GM23338 (cell line): ENCODE data around the gene KRTAP5-10. TPM values are rescaled to one million over a fixed set of nuclear protein-coding genes. Genes with fewer than 3 reads are reported as not detected.

Experiments
- ATAC-seq: fragments of 200-7000 bp; cut with Tn5 transposase; 3 replicates; pipeline ENCODE4 v1.9.1; 2020
- DNase-seq: peaks from one replicate; pipeline ENCODE4 v3.0.0-alpha.2; 2015; ENCODE audit warnings: low spot score
- H2AFZ ChIP-seq: fragments of 200-600 bp; sonication (generic); 2 replicates; pipeline ENCODE4 v1.8.0; 2016; ENCODE audit warnings: antibody characterized with exemption, mild to moderate bottlenecking, moderate library complexity
- H3F3A ChIP-seq: fragments of 200-600 bp; sonication (generic); replicated peaks from 2 replicates; pipeline ENCODE4 v1.8.0; 2017; ENCODE audit warnings: antibody characterized with exemption, mixed run types, low read depth
- H3K27ac ChIP-seq: fragments of 200-600 bp; sonication (generic); 2 replicates; pipeline ENCODE4 v1.6.1; 2016; ENCODE audit warnings: low read depth
- H3K27me3 ChIP-seq: fragments of 200-600 bp; sonication (generic); 2 replicates; pipeline ENCODE4 v1.8.0; 2016; ENCODE audit warnings: mild to moderate bottlenecking, mixed run types, moderate library complexity; ENCODE audit not compliant: insufficient read depth
- H3K36me3 ChIP-seq: fragments of 200-600 bp; sonication (generic); 2 replicates; pipeline ENCODE4 v1.8.0; 2016; ENCODE audit warnings: mild to moderate bottlenecking; ENCODE audit not compliant: insufficient read depth
- H3K4me1 ChIP-seq: fragments of 200-600 bp; sonication (generic); 2 replicates; pipeline ENCODE4 v1.8.0; 2016; ENCODE audit warnings: mild to moderate bottlenecking, moderate library complexity; ENCODE audit not compliant: insufficient read depth
- H3K4me2 ChIP-seq: fragments of 200-600 bp; sonication (generic); 2 replicates; pipeline ENCODE4 v1.7.1; 2017; ENCODE audit warnings: mixed run types
- H3K4me3 ChIP-seq: fragments of 200-600 bp; sonication (generic); 2 replicates; pipeline ENCODE4 v1.6.1; 2016; ENCODE audit warnings: mixed run types
- H3K79me2 ChIP-seq: fragments of 200-600 bp; sonication (generic); replicated peaks from 2 replicates; pipeline ENCODE4 v1.8.0; 2017; ENCODE audit warnings: mild to moderate bottlenecking; ENCODE audit not compliant: insufficient read depth
- H3K9me2 ChIP-seq: fragments of 200-600 bp; sonication (generic); 2 replicates; pipeline ENCODE4 v1.8.0; 2017; ENCODE audit not compliant: insufficient read depth
- H4K20me1 ChIP-seq: fragments of 200-600 bp; sonication (generic); replicated peaks from 2 replicates; pipeline ENCODE4 v1.8.0; 2017; ENCODE audit warnings: mild to moderate bottlenecking; ENCODE audit not compliant: insufficient read depth
- H3K27ac Mint-ChIP-seq: 2 replicates; pipeline ENCODE4 v1.8.0; 2020; ENCODE audit warnings: inconsistent platforms, mild to moderate bottlenecking, moderate library complexity, mixed read lengths
- H3K27me3 Mint-ChIP-seq: 3 replicates; pipeline ENCODE4 v1.8.0; 2022; ENCODE audit warnings: low read depth, mild to moderate bottlenecking, moderate library complexity, mixed read lengths, inconsistent platforms; ENCODE audit not compliant: insufficient read depth, poor library complexity
- H3K36me3 Mint-ChIP-seq: 3 replicates; pipeline ENCODE4 v1.8.0; 2021; ENCODE audit warnings: low read depth, mild to moderate bottlenecking, inconsistent platforms, moderate library complexity, mixed read lengths
- H3K4me1 Mint-ChIP-seq: 3 replicates; pipeline ENCODE4 v1.8.0; 2020; ENCODE audit warnings: mild to moderate bottlenecking, inconsistent platforms, mixed read lengths
- H3K4me3 Mint-ChIP-seq: 3 replicates; pipeline ENCODE4 v1.8.0; 2021; ENCODE audit warnings: moderate library complexity, mild to moderate bottlenecking, inconsistent platforms, mixed read lengths
- H3K9me3 Mint-ChIP-seq: 3 replicates; pipeline ENCODE4 v1.8.0; 2020; ENCODE audit warnings: moderate library complexity, mild to moderate bottlenecking, inconsistent platforms, mixed read lengths
- CREB1 ChIP-seq: fragments of 250-450 bp; sonication (Bioruptor Pico); IDR thresholded peaks from 2 replicates; pipeline ENCODE4 v1.5.0; 2020; ENCODE audit warnings: low read depth, mild to moderate bottlenecking, moderate library complexity
- ETS1 ChIP-seq: IDR thresholded peaks from 2 replicates; pipeline ENCODE4 v1.6.1; 2016; ENCODE audit warnings: antibody characterized with exemption
- EZH2 ChIP-seq: fragments of 200-600 bp; sonication (generic); IDR thresholded peaks from one replicate; pipeline ENCODE4 v1.8.0; 2017; ENCODE audit warnings: antibody characterized with exemption, mild to moderate bottlenecking, low read depth; ENCODE audit not compliant: unreplicated experiment
- EZH2phosphoT487 ChIP-seq: fragments of 200-600 bp; sonication (generic); IDR thresholded peaks from one replicate; pipeline ENCODE4 v1.8.1; 2018; ENCODE audit warnings: antibody characterized with exemption; ENCODE audit not compliant: unreplicated experiment
- JUNB ChIP-seq: IDR thresholded peaks from one replicate; pipeline ENCODE4 v1.6.1; 2016; ENCODE audit warnings: antibody characterized with exemption; ENCODE audit not compliant: unreplicated experiment
- NANOG ChIP-seq: IDR thresholded peaks from 2 replicates; pipeline ENCODE4 v1.6.1; 2016; ENCODE audit warnings: antibody characterized with exemption, borderline replicate concordance
- POLR2AphosphoS5 ChIP-seq: IDR thresholded peaks from 2 replicates; pipeline ENCODE4 v1.6.1; 2016; ENCODE audit warnings: antibody characterized with exemption, low read depth
- REST ChIP-seq: IDR thresholded peaks from one replicate; pipeline ENCODE4 v1.6.1; 2018; ENCODE audit warnings: antibody characterized with exemption; ENCODE audit not compliant: unreplicated experiment
- STAT1 ChIP-seq: IDR thresholded peaks from one replicate; pipeline ENCODE4 v1.6.1; 2016; ENCODE audit warnings: antibody characterized with exemption; ENCODE audit not compliant: unreplicated experiment
- ZNF114 ChIP-seq: fragments of 250-450 bp; sonication (Bioruptor Pico); IDR thresholded peaks from 2 replicates; pipeline ENCODE4 v1.5.0; 2020; ENCODE audit warnings: mild to moderate bottlenecking, moderate library complexity
- ZNF331 ChIP-seq: fragments of 250-450 bp; sonication (Bioruptor Pico); IDR thresholded peaks from 2 replicates; pipeline ENCODE4 v1.5.0; 2020; ENCODE audit warnings: low read depth, mild to moderate bottlenecking, moderate library complexity
- ZNF462 ChIP-seq: fragments of 250-450 bp; sonication (Bioruptor Pico); IDR thresholded peaks from 2 replicates; pipeline ENCODE4 v1.5.0; 2020; ENCODE audit warnings: mild to moderate bottlenecking, moderate library complexity
- polyA plus RNA-seq: library from polyadenylated mRNA; unstranded; fragments of >200 nt; fragmentation: Nextera tagmentation; extraction: Ambion mirVana; gene quantifications from 2 replicates; pipeline ENCODE4 v1.2.1, GENCODE V29; 2016
- total RNA-seq: library from RNA; depleted of rRNA; stranded (reverse); fragments of >200 nt; shearing (Covaris generic); gene quantifications from 2 replicates; pipeline ENCODE4 v1.2.3, GENCODE V29; 2014
- TF ChIP-seq, protein P1 (sequence below), 2 experiments: fragments of 200-600 bp in 1 of 2; sonication (generic) in 1 of 2; conservative IDR thresholded peaks; 2 replicates each; pipeline versions ENCODE4 v1.5.1 to v1.6.1; 2016 to 2017; ENCODE audit warnings: antibody characterized with exemption in 2 of 2, low read depth in 2 of 2, mild to moderate bottlenecking in 2 of 2, moderate library complexity in 1 of 2

The KRTAP5-10 gene
- total and polyA plus RNA-seq, 2 experiments from 2014 or later, result not detected

DNA sequence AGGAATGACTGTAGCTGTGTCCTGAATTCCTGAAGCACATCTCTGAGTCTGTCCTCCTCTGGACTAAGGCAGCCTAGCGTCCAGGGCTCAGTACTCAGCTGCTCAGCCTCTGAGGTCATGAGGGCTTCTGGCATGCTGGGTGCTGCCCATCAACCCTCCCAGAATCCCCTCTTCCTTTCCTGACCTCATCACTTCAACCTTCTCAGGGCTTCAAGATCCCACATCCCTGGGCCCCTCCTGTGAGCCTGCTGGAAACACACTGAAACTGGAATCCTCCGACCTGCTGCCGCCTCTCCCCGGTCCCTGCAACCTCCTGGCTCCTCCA, 26.7 kb upstream of the KRTAP5-10 start:
- Mint-ChIP-seq H3K36me3 (peaks cover 8% of the 10 kb centered on the region; the same call in 1 of the 3 replicates), H3K4me1 (no peaks in the 10 kb centered on the region; the same call in 2 of the 3 replicates), H3K4me3 (no peak overlapping the region), H3K9me3 (peaks cover 9% of the 10 kb centered on the region), H3K27me3 (peaks cover 6% of the 10 kb centered on the region), H3K27ac (no peak overlapping the region)
- H3K4me2 ChIP-seq, result no peak overlapping the region
- H3K27ac ChIP-seq, result no peak overlapping the region
- H3K4me3 ChIP-seq, result no peak overlapping the region
- no peaks in the 10 kb centered on the region for H3F3A ChIP-seq
- H3K27me3 ChIP-seq, result no peaks in the 10 kb centered on the region
- no peaks in the 10 kb centered on the region for H3K4me1 ChIP-seq
- H3K36me3 ChIP-seq, result no peaks in the 10 kb centered on the region
- H3K79me2 ChIP-seq, result no peaks in the 10 kb centered on the region
- no peak for ATAC-seq
- H4K20me1 ChIP-seq, result no peaks in the 10 kb centered on the region; the same call in 1 of the 2 replicates
- TF ChIP-seq NANOG (no peak), ZNF462 (CRISPR knock-in tag) (no peak), POLR2AphosphoS5 (no peak), ZNF331 (no peak), CREB1 (CRISPR knock-in tag) (no peak), JUNB (no peak), STAT1 (no peak), EZH2phosphoT487 (no peak), REST (no peak), ZNF114 (CRISPR knock-in tag) (no peak), EZH2 (no peak), ETS1 (no peak)
- TF ChIP-seq, protein P1, sequence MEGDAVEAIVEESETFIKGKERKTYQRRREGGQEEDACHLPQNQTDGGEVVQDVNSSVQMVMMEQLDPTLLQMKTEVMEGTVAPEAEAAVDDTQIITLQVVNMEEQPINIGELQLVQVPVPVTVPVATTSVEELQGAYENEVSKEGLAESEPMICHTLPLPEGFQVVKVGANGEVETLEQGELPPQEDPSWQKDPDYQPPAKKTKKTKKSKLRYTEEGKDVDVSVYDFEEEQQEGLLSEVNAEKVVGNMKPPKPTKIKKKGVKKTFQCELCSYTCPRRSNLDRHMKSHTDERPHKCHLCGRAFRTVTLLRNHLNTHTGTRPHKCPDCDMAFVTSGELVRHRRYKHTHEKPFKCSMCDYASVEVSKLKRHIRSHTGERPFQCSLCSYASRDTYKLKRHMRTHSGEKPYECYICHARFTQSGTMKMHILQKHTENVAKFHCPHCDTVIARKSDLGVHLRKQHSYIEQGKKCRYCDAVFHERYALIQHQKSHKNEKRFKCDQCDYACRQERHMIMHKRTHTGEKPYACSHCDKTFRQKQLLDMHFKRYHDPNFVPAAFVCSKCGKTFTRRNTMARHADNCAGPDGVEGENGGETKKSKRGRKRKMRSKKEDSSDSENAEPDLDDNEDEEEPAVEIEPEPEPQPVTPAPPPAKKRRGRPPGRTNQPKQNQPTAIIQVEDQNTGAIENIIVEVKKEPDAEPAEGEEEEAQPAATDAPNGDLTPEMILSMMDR (conservative IDR thresholded peaks at IDR 0.05; ENCODE audit: low read depth in 2 of 2), result no peak
- H3K9me2 ChIP-seq, result no peaks in the 10 kb centered on the region
- no peak for DNase-seq
- no peak overlapping the region for H2AFZ ChIP-seq
